ENCODE data around the gene TAF1B. TPM values are rescaled to one million over a fixed set of nuclear protein-coding genes. Genes with fewer than 3 reads are reported as not detected.

Gene TAF1B
- total and polyA plus RNA-seq, 8 donors, result 22.0 to 33.9 (median 28.2) TPM

- Histone ChIP-seq H3K4me3 (no peak overlapping the region), H3K9me3 (no peaks in the 10 kb centered on the region), H3K27me3 (peaks cover 0 to 19% of the 10 kb centered on the region in 2 donors), H3K4me1 (peaks cover 10 to 32% of the 10 kb centered on the region in 2 donors), H3K27ac (peak overlapping the region in 1 of 2 donors; percentile 23), H3K36me3 (no peaks in the 10 kb centered on the region)
- peak in 2 of 4 donors; percentile 46 to 74 for DNase-seq
- TF ChIP-seq, protein P1, sequence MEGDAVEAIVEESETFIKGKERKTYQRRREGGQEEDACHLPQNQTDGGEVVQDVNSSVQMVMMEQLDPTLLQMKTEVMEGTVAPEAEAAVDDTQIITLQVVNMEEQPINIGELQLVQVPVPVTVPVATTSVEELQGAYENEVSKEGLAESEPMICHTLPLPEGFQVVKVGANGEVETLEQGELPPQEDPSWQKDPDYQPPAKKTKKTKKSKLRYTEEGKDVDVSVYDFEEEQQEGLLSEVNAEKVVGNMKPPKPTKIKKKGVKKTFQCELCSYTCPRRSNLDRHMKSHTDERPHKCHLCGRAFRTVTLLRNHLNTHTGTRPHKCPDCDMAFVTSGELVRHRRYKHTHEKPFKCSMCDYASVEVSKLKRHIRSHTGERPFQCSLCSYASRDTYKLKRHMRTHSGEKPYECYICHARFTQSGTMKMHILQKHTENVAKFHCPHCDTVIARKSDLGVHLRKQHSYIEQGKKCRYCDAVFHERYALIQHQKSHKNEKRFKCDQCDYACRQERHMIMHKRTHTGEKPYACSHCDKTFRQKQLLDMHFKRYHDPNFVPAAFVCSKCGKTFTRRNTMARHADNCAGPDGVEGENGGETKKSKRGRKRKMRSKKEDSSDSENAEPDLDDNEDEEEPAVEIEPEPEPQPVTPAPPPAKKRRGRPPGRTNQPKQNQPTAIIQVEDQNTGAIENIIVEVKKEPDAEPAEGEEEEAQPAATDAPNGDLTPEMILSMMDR (IDR thresholded peaks at IDR 0.05), result no peak
- intact Hi-C loops (cut with DNase I), result no loop called here
- ATAC-seq, result peak; percentile 73
Observed at GRCh38 chr2:9975328-9975727, 132.1 kb downstream of the TAF1B start.

- Histone ChIP-seq H3K9me3 (no peaks in the 10 kb centered on the region), H3K36me3 (no peaks in the 10 kb centered on the region), H3K4me1 (peaks cover 10 to 32% of the 10 kb centered on the region in 2 donors), H3K27me3 (peaks cover 0 to 19% of the 10 kb centered on the region in 2 donors), H3K4me3 (no peak overlapping the region), H3K27ac (peak overlapping the region in 1 of 2 donors; percentile 23)
- DNase-seq (no peak), ATAC-seq (peak; percentile 57)
- intact Hi-C loops (cut with DNase I), result no loop called here
- TF ChIP-seq, protein P1 (IDR thresholded peaks at IDR 0.05), result no peak
Observed at GRCh38 chr2:9975805-9976447, 132.7 kb downstream of the TAF1B start.

DNA sequence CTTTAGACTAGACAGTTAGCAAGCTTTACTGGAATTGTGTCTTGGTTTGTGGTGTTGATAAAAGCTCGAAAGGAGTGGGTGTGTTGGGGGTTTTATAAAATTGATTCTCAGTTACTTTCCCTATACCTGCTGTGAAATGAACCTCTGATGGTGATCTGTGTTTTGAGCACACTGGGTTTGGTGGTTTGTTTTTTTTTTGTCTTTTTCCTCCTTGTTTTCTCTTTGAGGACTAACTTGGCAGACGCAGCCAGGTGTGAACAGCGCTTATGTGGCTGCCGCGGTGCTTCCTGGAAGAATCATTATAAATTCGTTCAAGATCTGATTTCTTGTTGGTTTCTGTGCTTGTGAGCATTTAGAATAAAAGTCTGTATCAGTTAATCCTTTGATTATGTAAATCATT, 136.7 kb downstream of the TAF1B start:
- Histone ChIP-seq H3K9me3 (no peaks in the 10 kb centered on the region), H3K27ac (no peak overlapping the region), H3K27me3 (peaks cover 0 to 19% of the 10 kb centered on the region in 2 donors), H3K4me3 (no peak overlapping the region), H3K4me1 (peaks cover 8 to 33% of the 10 kb centered on the region in 2 donors), H3K36me3 (no peaks in the 10 kb centered on the region)
- intact Hi-C loops (cut with DNase I), result loop anchor here in 1 of 2 donors (10.0 kb wide), 2 partner anchors 65 to 175 kb away; partner anchors contain the start of gene KLF11
- ATAC-seq (no peak), DNase-seq (no peak)
- TF ChIP-seq, protein P1 (IDR thresholded peaks at IDR 0.05), result no peak

DNA sequence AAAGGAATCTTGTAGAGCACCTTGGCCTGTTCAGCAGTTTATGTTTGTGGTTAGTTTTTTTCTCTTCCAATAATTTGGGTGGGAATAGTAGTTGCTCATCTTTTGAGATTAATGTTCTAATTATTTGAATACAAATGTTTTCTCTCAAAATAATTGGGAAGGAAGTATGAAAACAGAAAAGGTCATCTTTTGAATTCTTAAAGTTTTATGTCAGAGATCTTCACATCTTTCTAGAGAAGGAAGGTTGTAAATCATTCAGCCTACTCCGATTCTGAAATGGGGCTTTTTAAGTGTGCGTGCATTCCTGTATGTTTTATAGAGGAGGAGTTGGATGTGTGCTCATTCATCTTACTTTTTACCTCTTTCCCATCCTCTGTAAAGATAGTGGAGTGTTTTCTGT, 137.2 kb downstream of the TAF1B start:
- Histone ChIP-seq H3K27me3 (peaks cover 0 to 19% of the 10 kb centered on the region in 2 donors), H3K9me3 (no peaks in the 10 kb centered on the region), H3K27ac (no peak overlapping the region), H3K4me3 (no peak overlapping the region), H3K36me3 (no peaks in the 10 kb centered on the region), H3K4me1 (peaks cover 2 to 27% of the 10 kb centered on the region in 2 donors)
- ATAC-seq (no peak), DNase-seq (no peak)
- intact Hi-C loops (cut with DNase I), result loop anchor here in 1 of 2 donors (10.0 kb wide), 2 partner anchors 64 to 176 kb away; partner anchors contain the start of gene KLF11
- TF ChIP-seq, protein P1 (IDR thresholded peaks at IDR 0.05), result no peak

GRCh38 chr2:9981655-9982054, 138.4 kb downstream of the TAF1B start:
- Histone ChIP-seq H3K9me3 (no peaks in the 10 kb centered on the region), H3K36me3 (no peaks in the 10 kb centered on the region), H3K4me1 (peaks cover 0 to 16% of the 10 kb centered on the region in 2 donors), H3K27ac (no peak overlapping the region), H3K27me3 (peaks cover 0 to 19% of the 10 kb centered on the region in 2 donors), H3K4me3 (no peak overlapping the region)
- DNase-seq (no peak), ATAC-seq (no peak)
- TF ChIP-seq, protein P1 (IDR thresholded peaks at IDR 0.05), result no peak
- intact Hi-C loops (cut with DNase I), result loop anchor here in 1 of 2 donors (10.0 kb wide), 2 partner anchors 63 to 177 kb away; partner anchors contain the start of gene KLF11

Data from left lung (tissue), 10 donors.